ENCODE data around the gene TANGO6.

GRCh38 chr16:68833251-68833650, 10.1 kb upstream of the TANGO6 start:
- TF ChIP-seq, protein P1, sequence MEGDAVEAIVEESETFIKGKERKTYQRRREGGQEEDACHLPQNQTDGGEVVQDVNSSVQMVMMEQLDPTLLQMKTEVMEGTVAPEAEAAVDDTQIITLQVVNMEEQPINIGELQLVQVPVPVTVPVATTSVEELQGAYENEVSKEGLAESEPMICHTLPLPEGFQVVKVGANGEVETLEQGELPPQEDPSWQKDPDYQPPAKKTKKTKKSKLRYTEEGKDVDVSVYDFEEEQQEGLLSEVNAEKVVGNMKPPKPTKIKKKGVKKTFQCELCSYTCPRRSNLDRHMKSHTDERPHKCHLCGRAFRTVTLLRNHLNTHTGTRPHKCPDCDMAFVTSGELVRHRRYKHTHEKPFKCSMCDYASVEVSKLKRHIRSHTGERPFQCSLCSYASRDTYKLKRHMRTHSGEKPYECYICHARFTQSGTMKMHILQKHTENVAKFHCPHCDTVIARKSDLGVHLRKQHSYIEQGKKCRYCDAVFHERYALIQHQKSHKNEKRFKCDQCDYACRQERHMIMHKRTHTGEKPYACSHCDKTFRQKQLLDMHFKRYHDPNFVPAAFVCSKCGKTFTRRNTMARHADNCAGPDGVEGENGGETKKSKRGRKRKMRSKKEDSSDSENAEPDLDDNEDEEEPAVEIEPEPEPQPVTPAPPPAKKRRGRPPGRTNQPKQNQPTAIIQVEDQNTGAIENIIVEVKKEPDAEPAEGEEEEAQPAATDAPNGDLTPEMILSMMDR (IDR thresholded peaks at IDR 0.05), result no peak
- no peak for TF ChIP-seq POLR2A (IDR thresholded peaks at IDR 0.05)
